ENCODE data around the gene ANKRD10.
"Not testable (repeated sequence)": the region's sequence is repeated elsewhere in the genome, so short reads cannot be mapped to it uniquely, and the experiment has no call there.

ANKRD10 gene

GRCh38 chr13:110860983-110861382 is 53.9 kb downstream of the ANKRD10 start:
- no peak for DNase-seq

DNA sequence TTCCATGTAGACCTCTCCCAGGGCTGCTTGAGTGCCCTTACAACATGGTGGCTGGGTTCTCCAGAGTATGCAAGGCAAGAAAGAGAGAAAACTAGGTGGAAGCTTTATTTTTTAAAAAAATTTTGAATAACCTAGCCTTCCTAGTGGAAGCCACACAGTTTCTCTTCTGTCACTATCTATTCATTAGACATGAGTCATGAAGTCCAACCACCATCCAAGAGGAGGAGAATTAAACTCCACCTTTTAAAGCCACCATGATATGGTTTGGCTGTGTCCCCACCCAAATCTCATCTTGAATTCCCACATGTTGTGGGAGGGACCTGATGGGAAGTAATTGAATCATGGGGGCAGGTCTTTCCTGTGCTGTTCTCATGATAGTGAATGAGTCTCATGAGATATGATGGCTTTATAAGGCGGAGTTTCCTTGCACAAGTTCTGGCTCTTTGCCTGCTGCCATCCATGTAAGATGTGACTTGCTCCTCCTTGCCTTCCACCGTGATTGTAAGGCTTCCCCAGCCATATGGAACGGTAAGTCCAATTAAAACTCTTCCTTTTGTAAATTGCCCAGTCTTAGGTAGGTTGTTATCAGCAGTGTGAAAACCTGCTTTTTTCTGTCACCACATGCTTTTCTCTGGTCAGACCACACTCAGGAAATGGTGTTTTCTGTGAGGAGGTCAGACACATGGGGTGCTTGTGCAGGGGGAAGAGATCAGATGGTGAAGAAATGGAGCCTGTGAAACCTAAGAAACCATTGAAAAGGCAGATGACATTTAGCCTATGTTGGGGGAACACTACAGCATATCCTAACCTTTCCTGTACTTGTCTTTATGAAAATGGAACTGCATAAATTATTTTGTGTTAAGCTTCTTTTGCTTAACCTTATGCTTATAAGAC is 57.7 kb downstream of the ANKRD10 start:
- peak in 1 of 3 donors; percentile 20 for DNase-seq

GRCh38 chr13:110855363-110855762 is 59.5 kb downstream of the ANKRD10 start:
- no peak for DNase-seq

DNA sequence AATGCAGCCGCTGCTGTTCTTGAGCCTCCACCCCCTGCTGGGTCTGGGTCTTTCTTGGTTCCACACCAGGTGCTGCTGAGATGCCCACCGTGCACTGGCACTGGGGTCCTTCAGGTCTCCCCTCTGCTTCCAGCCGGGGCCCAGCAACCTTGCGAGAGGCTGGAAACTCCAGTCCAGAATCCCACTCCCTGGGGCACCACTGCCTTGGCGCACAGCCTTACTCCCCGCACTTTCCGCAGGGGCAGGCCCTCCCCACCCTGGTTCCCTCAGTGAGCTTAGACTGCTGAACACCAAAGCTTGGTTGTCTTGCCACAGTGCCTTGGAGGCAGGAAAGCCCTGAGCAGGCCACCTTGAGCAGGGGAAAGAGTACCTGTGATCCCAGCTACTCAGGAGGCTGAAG is 60.0 kb downstream of the ANKRD10 start:
- no peak for DNase-seq

- no peak for DNase-seq
These were observed 61.6 kb downstream of the ANKRD10 start for GRCh38 chr13:110853235-110853721.

DNA sequence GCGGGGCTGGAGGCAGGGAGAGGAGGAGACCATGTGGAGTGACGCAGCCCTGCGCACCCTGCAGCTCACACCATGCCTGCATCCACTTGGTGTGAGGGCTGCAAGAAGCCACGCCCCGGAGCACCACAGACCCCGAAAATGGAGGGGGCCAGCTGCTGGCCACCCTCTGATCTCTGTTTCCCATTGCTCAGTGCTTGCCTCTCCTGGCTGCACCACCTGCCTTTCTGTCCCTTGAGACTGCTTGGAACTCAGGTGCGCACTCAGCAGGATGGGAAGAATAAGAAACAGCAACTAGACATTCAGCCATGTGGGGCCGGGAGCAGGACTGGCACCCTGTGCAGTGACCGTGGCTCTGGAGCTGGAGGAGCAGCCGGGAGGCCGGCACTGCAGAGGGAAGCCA is 64.0 kb downstream of the ANKRD10 start:
- DNase-seq, result no peak

DNA sequence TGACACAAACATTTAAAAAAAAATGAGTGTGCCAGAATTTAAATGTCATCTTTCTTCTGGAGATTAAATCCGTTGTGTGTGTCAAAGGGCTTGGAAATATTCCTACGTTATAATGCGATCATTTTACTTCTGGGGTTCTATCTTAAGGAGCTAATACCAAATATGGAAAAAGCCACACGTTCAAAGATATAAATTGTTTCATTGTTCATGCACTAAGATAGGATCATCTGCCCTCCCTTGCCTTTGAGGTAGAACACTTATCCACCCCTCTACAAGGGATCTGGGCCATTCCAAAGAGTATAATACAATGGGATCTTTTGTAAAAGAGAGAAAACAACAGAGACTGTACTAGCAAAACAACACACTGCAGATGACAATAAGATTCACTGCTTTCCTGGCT is 64.9 kb downstream of the ANKRD10 start:
- no peak for DNase-seq

DNA sequence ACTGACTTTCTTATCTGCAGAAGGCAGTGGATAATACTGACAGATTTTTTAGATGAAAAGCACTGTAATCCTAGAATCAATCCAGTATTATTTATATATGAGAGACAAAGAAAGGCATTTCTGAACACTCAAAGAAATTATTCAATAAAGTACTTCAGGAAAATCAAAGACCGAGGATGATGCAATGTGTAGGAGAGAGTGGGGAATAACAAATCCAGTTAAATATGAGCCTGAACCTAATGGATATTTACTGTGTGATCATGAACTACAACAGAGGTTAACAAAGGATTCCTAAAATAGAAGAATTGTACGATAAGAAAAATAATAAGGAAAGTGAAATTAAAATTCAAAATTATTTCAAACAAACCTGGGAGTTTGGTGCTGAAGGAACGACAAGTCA is 69.3 kb downstream of the ANKRD10 start:
- no peak for DNase-seq

- DNase-seq, result no peak
These were observed 73.0 kb downstream of the ANKRD10 start for GRCh38 chr13:110841846-110842245.

GRCh38 chr13:110841406-110841805 is 73.5 kb downstream of the ANKRD10 start:
- DNase-seq, result no peak

DNA sequence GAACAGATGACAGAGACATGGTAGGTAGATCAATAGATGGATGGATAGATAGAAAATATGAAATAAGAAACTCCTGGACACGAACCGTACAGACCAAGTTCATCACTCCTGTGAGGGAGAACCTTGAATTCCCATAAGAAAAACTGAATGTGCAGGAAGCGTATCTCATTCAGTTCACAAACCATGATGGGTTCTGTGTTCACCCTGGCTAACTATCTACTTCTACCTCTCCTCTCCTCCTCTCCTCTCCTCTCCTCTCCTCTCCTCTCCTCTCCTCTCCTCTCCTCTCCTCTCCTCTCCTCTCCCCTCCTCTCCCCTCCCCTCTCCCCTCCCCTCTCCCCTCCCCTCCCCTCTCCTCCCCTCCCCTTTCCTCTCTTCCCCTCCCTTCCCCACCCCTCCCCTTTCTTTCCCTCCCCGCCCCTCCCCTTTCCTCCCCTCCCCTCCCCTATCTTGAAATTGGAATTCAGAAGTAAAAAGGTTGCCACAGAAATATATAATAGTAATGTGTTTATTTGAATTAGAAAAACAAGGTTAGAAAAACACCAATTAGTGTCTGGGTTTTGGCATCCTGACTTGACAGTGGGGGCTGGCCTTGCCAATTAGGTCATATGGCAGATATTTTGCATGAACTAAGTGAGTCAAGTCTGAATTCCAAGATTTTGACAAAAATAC is 75.9 kb downstream of the ANKRD10 start:
- no peak for DNase-seq

GRCh38 chr13:110838116-110838515 is 76.8 kb downstream of the ANKRD10 start:
- no peak for DNase-seq

DNA sequence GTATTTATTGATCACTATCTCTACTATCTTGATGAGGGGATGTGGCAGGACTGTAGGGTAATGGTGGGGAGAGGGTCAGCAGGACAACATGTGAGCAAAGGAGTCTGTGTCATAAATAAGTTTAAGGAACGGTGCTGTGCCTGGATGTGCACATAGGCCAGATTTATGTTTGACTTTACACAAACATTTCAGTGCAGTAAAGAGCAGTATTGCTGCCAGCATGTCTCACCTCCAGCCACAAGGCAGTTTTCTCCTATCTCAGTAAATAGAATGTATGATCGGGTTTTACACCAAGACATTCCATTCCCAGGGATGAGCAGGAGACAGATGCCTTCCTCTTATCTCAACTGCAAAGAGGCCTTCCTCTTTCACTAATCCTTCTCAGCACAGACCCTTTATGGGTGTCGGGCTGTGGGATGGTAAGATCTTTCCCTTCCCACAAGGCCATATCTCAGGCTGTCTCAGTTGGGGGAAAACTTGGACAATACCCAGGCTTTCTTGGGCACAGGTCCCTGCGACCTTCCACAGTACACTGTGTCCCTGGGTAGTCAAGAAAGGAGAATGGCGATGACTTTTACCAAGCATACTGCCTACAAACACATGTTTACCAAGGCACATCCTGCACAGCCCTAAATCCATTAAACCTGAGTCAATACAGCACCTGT is 77.3 kb downstream of the ANKRD10 start:
- not testable (repeated sequence) for DNase-seq

DNA sequence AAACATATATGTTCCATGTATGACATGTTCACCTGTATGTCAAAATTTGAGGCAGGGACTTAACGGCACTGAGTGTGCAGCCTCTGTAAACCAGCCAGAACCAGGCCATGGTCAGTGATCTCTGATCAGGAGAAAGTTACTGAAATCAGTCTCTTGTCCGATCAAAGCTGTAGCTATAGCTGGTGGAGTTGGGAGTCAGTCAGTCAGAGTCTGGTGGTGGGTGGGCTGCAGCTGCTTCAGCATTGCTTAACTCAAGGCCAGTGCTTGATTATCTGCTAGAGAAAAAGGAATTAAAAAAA is 78.3 kb downstream of the ANKRD10 start:
- DNase-seq, result no peak

GRCh38 chr13:110835721-110836604 is 78.9 kb downstream of the ANKRD10 start:
- no peak for DNase-seq

DNA sequence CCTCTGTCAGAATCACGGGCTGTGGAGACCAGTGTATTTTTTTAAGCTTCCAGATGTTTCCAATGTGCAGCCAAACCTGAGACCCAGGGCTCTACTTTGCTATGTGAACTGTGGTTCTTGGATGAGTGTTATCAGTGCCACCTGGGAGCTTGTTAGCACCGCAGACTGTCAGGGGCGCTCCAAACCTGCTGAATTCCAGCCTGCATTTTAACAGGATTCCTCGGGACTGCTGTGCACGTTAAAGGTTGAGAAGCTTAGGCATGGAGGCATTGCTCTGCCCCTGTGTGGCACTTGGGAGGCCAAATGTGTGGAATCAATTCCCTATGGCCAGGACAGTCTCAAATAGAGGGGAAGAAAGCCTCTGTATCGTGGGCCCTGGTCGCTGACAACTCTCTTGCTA is 80.3 kb downstream of the ANKRD10 start:
- no peak for DNase-seq

DNA sequence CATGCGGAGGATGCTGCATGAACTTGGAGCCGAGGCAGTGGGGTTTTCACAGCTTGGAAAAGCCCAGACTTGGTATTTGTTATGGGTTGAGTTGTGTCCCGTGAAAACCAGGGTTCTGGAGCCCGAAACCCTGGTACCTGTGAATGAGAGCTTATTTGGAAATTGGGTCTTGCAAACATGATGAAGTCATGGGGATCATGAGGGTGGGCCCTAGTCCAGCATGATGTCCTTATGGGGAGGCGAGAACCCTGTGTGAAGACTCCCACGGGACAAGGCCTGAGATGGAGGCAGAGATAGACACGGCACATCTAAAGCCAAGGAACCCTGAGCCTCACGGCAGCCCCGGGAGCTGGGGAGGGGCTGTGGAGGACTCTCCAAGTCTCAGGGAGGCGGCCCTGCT is 82.3 kb downstream of the ANKRD10 start:
- DNase-seq, result no peak

- DNase-seq, result no peak
These were observed 82.7 kb downstream of the ANKRD10 start for GRCh38 chr13:110832205-110832479.

GRCh38 chr13:110831437-110832204 is 83.2 kb downstream of the ANKRD10 start:
- DNase-seq, result no peak

GRCh38 chr13:110830800-110831371 is 84.0 kb downstream of the ANKRD10 start:
- no peak for DNase-seq

DNA sequence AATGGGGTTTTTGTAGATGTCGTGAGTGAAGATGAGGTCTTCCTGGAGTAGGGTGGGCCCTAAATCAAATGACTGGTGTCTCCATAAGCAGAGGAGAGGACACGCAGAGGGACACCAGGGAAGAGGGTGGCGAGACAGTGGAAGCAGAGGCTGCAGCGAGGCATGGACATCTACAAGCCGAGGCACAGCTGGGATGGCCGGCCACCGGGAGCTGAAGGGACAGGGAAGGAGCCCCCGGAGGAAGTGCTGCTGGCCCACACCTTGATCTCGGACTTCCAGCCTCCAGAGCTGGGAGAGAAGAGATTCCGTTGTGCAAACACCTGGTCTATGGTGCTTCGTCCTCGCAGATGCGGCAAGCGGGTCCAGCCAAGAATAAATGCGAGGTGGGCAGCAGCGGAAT is 84.5 kb downstream of the ANKRD10 start:
- no peak for DNase-seq

DNA sequence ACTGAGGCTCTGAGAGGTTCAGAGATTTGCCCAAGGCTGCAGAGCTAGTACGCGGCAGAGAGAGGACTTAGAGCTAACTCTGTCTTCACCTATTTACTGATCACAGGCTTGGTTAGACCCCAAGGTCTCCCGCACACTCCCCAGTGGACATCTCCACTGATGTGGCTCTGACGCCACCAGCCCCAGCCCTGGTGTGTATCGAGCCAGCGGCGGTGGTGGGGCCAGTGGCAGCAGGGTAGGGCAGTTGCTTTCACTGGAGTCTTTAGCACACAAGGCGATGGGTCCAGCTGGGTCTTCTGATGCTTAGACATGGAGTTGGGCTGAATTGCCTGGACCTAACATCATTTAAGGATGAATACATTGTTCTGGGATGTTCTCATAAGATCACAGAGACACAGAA is 85.4 kb downstream of the ANKRD10 start:
- DNase-seq, result no peak

Data from suppressor macrophage treated with lipopolysaccharide for 1 hour (primary cell).